OCI-LY7 (cell line): Measurements from ENCODE around the gene VANGL1.

ENCODE experiments used
- EZH2phosphoT487 ChIP-seq: fragments of 200-600 bp; sonication (generic); IDR thresholded peaks from 2 replicates; pipeline ENCODE4 v1.6.1; 2018; ENCODE audit warnings: low read depth, borderline replicate concordance, mild to moderate bottlenecking, mixed run types, antibody characterized with exemption, low read length, moderate library complexity, mixed read lengths
- TF ChIP-seq, protein P1 (sequence below): fragments of 200-600 bp; sonication (generic); conservative IDR thresholded peaks from 2 replicates; pipeline ENCODE4 v1.5.1; 2014; ENCODE audit warnings: mild to moderate bottlenecking, antibody characterized with exemption, low read length, moderate library complexity, mixed read lengths

DNA sequence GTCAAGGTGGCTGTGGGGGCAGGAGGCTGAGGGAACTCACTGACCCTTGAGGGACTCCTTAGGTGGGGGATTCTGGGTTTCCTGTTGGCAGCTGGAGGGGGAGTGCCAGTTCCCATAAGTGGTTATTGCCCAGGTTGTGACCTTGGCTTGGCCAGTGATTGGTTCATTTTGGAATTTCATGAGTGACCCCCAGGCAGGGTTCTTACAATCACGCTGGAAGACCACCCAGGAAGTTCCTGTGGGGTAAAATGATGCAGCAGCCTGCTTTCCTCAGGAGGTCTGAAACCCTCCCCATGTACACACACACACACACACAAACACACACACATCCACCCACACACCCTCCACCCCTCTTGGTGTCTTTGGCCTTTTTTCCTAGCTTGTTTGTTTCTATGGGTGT, 16.9 kb downstream of the VANGL1 start:
- TF ChIP-seq, protein P1, sequence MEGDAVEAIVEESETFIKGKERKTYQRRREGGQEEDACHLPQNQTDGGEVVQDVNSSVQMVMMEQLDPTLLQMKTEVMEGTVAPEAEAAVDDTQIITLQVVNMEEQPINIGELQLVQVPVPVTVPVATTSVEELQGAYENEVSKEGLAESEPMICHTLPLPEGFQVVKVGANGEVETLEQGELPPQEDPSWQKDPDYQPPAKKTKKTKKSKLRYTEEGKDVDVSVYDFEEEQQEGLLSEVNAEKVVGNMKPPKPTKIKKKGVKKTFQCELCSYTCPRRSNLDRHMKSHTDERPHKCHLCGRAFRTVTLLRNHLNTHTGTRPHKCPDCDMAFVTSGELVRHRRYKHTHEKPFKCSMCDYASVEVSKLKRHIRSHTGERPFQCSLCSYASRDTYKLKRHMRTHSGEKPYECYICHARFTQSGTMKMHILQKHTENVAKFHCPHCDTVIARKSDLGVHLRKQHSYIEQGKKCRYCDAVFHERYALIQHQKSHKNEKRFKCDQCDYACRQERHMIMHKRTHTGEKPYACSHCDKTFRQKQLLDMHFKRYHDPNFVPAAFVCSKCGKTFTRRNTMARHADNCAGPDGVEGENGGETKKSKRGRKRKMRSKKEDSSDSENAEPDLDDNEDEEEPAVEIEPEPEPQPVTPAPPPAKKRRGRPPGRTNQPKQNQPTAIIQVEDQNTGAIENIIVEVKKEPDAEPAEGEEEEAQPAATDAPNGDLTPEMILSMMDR = no peak
- no peak for TF ChIP-seq EZH2phosphoT487
